Inflammatory macrophage treated with lipopolysaccharide for 4 hours (primary cell): ENCODE measurements around the gene XRCC4.
A peak's percentile ranks its signal among the peaks of the same experiment; 100 is the strongest.

ENCODE experiments used
- DNase-seq: peaks from one replicate; pipeline ENCODE4 v3.0.0-alpha.2; 2020

Gene XRCC4

GRCh38 chr5:83071286-83072051 is 5.9 kb upstream of the XRCC4 start:
- DNase-seq: no peak

GRCh38 chr5:83072966-83073365 is 4.4 kb upstream of the XRCC4 start:
- DNase-seq: no peak

- DNase-seq: peak; percentile 44
Observed at GRCh38 chr5:83077662-83078261, 415 bp downstream of the XRCC4 start.

- no peak for DNase-seq
Observed at GRCh38 chr5:83082750-83083149, 5.4 kb downstream of the XRCC4 start.

- DNase-seq: no peak
Observed at GRCh38 chr5:83084336-83084735, 7.0 kb downstream of the XRCC4 start.

- DNase-seq: no peak
Observed at GRCh38 chr5:83085106-83085505, 7.8 kb downstream of the XRCC4 start.

- no peak for DNase-seq
Observed at GRCh38 chr5:83090169-83090568, 12.8 kb downstream of the XRCC4 start.

- DNase-seq: no peak
Observed at GRCh38 chr5:83092619-83093018, 15.3 kb downstream of the XRCC4 start.

- no peak for DNase-seq
Observed at GRCh38 chr5:83093692-83094091, 16.3 kb downstream of the XRCC4 start.

- DNase-seq: no peak
Observed at GRCh38 chr5:83095163-83095956, 18.0 kb downstream of the XRCC4 start.

GRCh38 chr5:83095957-83096539 is 18.7 kb downstream of the XRCC4 start:
- DNase-seq: peak; percentile 30

- peak; percentile 41 for DNase-seq
Observed at GRCh38 chr5:83096660-83097339, 19.5 kb downstream of the XRCC4 start.

- no peak for DNase-seq
Observed at GRCh38 chr5:83097689-83098231, 20.4 kb downstream of the XRCC4 start.

GRCh38 chr5:83099001-83099400 is 21.7 kb downstream of the XRCC4 start:
- no peak for DNase-seq

- no peak for DNase-seq
Observed at GRCh38 chr5:83099445-83099844, 22.1 kb downstream of the XRCC4 start.

- no peak for DNase-seq
Observed at GRCh38 chr5:83101514-83101913, 24.2 kb downstream of the XRCC4 start.

GRCh38 chr5:83102364-83102980 is 25.1 kb downstream of the XRCC4 start:
- no peak for DNase-seq

- DNase-seq: no peak
Observed at GRCh38 chr5:83104021-83104420, 26.7 kb downstream of the XRCC4 start.

- DNase-seq: no peak
Observed at GRCh38 chr5:83107692-83108420, 30.5 kb downstream of the XRCC4 start.

- DNase-seq: no peak
Observed at GRCh38 chr5:83109380-83109779, 32.0 kb downstream of the XRCC4 start.

GRCh38 chr5:83115816-83116215 is 38.5 kb downstream of the XRCC4 start:
- DNase-seq: no peak
